IPS DF 6.9 (cell line): ENCODE results near the gene P2RY11.

Experiments used
- DNase-seq: peaks from one replicate; pipeline ENCODE4 v3.0.0-alpha.2; 2013; ENCODE audit warnings: low read depth, low spot score
- H3K27ac ChIP-seq: one replicate; pipeline ENCODE4 v1.5.1; 2013; ENCODE audit warnings: low read length, control low read depth
- H3K27me3 ChIP-seq: 2 replicates; pipeline ENCODE4 v1.6.1; 2013; ENCODE audit warnings: mild to moderate bottlenecking, low read length; ENCODE audit not compliant: control insufficient read depth, insufficient read depth
- H3K36me3 ChIP-seq: 2 replicates; pipeline ENCODE4 v1.6.1; 2013; ENCODE audit warnings: low read length; ENCODE audit not compliant: control insufficient read depth, insufficient read depth
- H3K4me1 ChIP-seq: 2 replicates; pipeline ENCODE4 v1.6.1; 2013; ENCODE audit warnings: low read length; ENCODE audit not compliant: control insufficient read depth, insufficient read depth
- H3K4me3 ChIP-seq: 2 replicates; pipeline ENCODE4 v1.5.1; 2013; ENCODE audit warnings: mild to moderate bottlenecking, low read length
- H3K9me3 ChIP-seq: 2 replicates; pipeline ENCODE4 v1.6.1; 2013; ENCODE audit warnings: low read length, inconsistent platforms; ENCODE audit not compliant: control insufficient read depth, insufficient read depth
- WGBS: extraction: QIAGEN DNeasy Blood & Tissue Kit; methylation state at CpG from one replicate; pipeline ENCODE4 v1.1.7; 2013; ENCODE audit warnings: mixed read lengths, missing lambda C conversion rate; ENCODE audit not compliant: insufficient read length, insufficient coverage; 5-methylcytosine and 5-hydroxymethylcytosine counted together

Gene P2RY11

DNA sequence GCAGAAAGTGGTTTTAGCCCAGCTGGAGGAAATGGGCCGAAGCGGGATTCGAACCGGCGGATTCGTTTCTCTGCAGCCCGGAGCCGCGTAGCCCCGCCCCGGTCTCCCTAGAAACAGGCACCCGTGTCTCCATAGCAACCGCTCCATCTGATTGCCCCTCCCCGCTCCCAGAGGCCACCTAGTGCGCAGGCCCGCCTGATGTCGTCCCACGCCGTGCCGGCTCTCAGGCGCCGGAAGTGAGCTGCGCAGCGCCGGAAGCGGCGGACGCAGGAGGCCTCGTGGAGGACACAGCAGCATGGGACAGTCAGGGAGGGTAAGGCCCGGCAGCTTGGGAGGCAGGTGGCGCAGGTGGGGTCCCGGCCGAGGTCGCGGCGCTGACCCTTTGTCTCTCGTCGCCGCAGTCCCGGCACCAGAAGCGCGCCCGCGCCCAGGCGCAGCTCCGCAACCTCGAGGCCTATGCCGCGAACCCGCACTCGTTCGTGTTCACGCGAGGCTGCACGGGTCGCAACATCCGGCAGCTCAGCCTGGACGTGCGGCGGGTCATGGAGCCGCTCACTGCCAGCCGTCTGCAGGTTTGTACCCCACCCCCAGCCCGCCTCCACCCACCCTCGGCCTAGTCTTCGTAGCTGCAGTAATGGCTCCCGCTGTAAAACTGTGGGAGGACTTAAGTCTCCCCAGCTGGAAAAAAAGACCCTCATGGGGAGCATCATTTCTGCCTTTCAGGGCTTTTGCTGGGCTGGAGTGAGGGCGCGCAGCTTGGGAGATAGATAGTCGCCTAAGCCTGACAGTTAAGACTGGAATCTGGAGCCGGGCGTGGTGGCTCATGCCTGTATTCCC, 5.2 kb upstream of the P2RY11 start, which contains the start of gene PPAN:
Gene PPAN, plus strand, starts transcription at position 263 of the 837 bp plus-strand sequence. Its CDS starts 33 bp downstream, at position 296.
- WGBS, result no CpG with 5 or more reads among the region's 71 CpGs
- Histone ChIP-seq H3K36me3 (peaks cover 30% of the 10 kb centered on the region), H3K9me3 (no peaks in the 10 kb centered on the region), H3K27ac (no peak within 1 kb of the TSS), H3K4me1 (no peaks in the 10 kb centered on the region), H3K27me3 (no peaks in the 10 kb centered on the region), H3K4me3 (peak within 1 kb of the TSS; percentile 56)
- DNase-seq, result peak; percentile 93

DNA sequence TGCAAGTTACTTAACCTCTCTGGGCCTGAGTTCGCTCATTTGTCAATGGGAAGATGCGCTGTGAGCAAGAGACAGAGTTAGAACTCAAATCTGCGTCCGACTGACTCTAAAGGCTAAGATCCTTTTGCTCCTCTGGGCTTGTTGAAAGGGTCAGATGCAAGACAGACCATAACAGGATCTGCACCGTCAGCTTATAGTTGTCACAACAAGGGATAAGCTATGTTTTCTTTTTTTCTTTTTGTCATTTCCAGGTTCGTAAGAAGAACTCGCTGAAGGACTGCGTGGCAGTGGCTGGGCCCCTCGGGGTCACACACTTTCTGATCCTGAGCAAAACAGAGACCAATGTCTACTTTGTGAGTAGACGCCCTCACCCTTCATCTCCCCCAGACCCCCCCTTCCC, 4.2 kb upstream of the P2RY11 start:
- Histone ChIP-seq H3K27me3 (no peaks in the 10 kb centered on the region), H3K4me1 (no peaks in the 10 kb centered on the region), H3K4me3 (peak overlapping the region; percentile 56; the same call in 1 of the 2 replicates), H3K9me3 (no peaks in the 10 kb centered on the region), H3K27ac (no peak overlapping the region), H3K36me3 (peaks cover 33% of the 10 kb centered on the region)
- no CpG with 5 or more reads among the region's 10 CpGs for WGBS
- no peak for DNase-seq

DNA sequence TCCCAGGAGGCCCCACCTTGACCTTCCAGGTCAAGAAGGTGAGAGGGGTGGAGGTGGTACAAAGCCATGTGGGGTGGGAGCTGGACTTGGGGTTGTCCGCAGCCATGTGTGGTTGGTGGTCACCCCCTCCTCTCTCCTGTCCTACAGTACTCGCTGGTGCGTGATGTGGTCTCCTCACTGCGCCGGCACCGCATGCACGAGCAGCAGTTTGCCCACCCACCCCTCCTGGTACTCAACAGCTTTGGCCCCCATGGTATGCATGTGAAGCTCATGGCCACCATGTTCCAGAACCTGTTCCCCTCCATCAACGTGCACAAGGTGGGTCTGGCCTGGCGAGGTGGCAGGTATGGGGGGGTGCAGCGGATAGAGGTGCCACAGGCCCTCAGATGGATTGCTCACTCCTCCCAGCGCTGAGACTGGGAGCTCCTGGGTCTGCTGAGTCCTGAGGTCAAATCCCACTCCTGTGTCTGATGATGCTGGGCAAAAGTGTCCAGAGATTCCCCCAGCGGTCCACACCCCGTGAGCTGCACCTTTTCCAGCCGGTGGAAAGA, 3.6 kb upstream of the P2RY11 start:
- no peak for DNase-seq
- Histone ChIP-seq H3K9me3 (no peaks in the 10 kb centered on the region), H3K27me3 (no peaks in the 10 kb centered on the region), H3K4me1 (no peaks in the 10 kb centered on the region), H3K27ac (no peak overlapping the region), H3K36me3 (peaks cover 33% of the 10 kb centered on the region), H3K4me3 (no peak overlapping the region)
- WGBS, result no CpG with 5 or more reads among the region's 14 CpGs

DNA sequence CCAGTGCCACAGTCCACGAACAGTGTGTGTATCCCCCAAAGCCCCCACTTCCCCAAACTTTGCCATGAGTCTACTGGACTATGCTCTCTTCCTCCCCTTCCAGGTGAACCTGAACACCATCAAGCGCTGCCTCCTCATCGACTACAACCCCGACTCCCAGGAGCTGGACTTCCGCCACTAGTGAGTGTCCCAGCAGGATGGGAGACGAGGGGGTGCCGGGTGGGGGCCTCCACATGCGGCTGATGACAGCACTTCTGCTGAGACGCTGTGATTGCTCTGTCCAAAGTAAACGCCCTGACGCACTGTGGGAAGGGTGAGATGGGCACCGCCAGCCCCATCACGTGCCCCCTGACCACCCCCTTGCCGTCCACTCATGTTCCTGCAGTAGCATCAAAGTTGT, 2.0 kb upstream of the P2RY11 start:
- no CpG with 5 or more reads among the region's 14 CpGs for WGBS
- DNase-seq, result no peak
- peaks cover 33% of the 10 kb centered on the region for H3K36me3 ChIP-seq
- no peaks in the 10 kb centered on the region for H3K4me1 ChIP-seq
- H3K4me3 ChIP-seq, result no peak overlapping the region
- H3K27ac ChIP-seq, result no peak overlapping the region
- no peaks in the 10 kb centered on the region for H3K9me3 ChIP-seq
- H3K27me3 ChIP-seq, result no peaks in the 10 kb centered on the region

DNA sequence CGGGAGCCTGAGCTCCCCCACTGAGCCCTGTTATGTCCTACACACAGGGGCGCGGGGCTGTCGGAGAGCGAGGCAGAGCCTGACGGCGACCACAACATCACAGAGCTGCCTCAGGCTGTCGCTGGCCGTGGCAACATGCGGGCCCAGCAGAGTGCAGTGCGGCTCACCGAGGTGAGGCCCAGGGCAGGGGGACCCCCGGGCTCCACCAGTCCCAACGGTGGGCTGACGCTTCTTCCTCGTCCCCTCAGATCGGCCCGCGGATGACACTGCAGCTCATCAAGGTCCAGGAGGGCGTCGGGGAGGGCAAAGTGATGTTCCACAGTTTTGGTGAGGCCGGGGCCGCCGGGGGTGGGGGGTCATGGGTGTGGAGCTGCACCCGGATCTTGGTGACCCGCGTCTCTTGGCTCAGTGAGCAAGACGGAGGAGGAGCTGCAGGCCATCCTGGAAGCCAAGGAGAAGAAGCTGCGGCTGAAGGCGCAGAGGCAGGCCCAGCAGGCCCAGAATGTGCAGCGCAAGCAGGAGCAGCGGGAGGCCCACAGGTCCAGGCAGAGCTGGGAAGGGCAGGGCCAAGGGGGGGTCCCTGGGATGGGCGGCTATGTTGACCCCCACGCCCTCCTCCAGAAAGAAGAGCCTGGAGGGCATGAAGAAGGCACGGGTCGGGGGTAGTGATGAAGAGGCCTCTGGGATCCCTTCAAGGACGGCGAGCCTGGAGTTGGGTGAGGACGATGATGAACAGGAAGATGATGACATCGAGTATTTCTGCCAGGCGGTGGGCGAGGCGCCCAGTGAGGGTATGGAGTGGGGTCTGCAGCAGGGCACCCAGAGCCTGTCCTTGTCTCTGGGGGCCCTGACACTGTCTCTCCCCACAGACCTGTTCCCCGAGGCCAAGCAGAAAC, 1.2 kb upstream of the P2RY11 start:
- Histone ChIP-seq H3K4me3 (no peak overlapping the region), H3K27me3 (no peaks in the 10 kb centered on the region), H3K36me3 (peaks cover 35% of the 10 kb centered on the region), H3K4me1 (no peaks in the 10 kb centered on the region; the same call in 1 of the 2 replicates), H3K27ac (no peak overlapping the region), H3K9me3 (no peaks in the 10 kb centered on the region)
- no CpG with 5 or more reads among the region's 44 CpGs for WGBS
- no peak for DNase-seq

DNA sequence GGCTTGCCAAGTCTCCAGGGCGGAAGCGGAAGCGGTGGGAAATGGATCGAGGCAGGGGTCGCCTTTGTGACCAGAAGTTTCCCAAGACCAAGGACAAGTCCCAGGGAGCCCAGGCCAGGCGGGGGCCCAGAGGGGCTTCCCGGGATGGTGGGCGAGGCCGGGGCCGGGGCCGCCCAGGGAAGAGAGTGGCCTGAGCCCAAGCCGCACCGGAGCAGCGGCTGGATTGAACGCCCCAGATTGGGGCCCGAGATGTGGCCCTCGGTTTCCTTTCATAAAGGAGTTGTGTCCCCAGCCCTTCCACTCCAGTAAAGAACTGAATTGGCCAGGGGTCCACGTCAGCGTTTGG, 548 bp upstream of the P2RY11 start:
- Histone ChIP-seq H3K36me3 (peaks cover 42% of the 10 kb centered on the region), H3K4me3 (no peak overlapping the region), H3K9me3 (no peaks in the 10 kb centered on the region), H3K4me1 (no peaks in the 10 kb centered on the region; the same call in 1 of the 2 replicates), H3K27me3 (no peaks in the 10 kb centered on the region), H3K27ac (no peak overlapping the region)
- no peak for DNase-seq
- no CpG with 5 or more reads among the region's 19 CpGs for WGBS

DNA sequence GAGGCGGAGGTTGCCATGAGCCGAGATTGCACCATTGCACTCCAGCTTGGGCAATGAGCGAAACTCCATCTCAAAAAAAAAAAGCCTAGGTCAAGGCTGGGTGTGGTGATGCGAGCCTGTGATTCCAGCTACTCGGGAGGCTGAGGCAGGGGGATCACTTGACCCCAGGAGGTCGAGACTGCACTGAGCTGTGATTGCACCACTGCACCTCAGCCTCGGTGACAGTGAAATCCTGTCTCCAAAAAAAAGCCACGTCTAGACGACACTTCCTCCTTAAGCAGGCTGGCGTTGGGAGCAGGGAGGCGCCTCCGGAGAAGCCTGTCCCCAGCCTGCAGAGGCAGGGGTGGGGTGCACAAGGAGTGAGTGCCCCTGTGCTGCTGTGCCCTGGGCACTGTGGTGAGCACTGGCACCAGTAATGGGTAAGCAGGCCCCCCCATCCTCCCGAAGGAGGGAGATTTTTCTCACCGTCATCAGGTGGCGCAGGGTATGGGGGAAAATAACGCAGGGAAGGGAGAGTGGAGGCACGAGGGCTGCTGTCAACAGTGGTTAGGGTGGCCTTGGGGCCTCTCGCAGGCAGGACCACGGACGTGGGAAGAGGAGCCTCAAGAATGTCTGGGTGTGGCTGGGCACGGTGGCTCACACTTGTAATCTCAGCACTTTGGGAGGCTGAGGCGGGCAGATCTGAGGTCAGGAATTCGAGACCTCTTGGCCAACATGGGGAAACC, 706 bp downstream of the P2RY11 start:
- Histone ChIP-seq H3K4me3 (no peak overlapping the region), H3K27me3 (no peaks in the 10 kb centered on the region), H3K4me1 (no peaks in the 10 kb centered on the region; the same call in 1 of the 2 replicates), H3K36me3 (peaks cover 53% of the 10 kb centered on the region), H3K27ac (no peak overlapping the region), H3K9me3 (no peaks in the 10 kb centered on the region)
- no peak for DNase-seq
- no CpG with 5 or more reads among the region's 23 CpGs for WGBS

DNA sequence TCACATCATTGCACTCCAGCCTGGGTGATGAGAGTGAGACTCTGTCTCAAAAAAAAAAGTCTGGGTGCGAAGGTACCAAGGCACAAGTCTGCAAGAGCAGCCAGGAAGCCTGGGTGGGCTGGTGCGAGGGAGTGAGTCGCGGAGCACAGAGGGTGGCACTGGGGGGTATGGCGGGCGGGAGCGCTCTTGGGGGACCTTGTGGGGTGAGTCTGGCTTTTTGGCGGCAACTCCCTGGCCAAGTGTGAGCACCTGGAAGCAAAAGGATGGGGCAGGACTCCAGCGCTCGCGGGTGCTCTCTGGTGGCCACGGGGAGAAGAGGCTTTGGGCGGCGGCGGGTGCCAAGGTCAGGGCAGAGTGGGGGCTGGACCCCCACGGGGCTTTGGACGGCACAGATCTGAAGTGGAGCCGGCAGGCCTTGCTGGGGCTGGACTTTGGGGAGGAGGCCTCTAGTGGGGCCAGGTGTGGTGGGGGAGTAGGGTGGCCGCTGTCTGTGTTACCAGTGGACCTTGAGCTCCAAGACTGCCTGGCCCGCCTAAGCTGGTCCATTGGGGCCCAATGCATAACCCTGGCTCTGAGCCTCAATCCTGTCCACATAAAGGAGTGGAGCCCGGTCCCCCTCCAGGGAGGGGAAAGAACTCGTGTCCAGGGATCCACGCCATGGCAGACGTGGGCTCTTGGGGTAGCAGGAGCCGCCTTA, 1.6 kb downstream of the P2RY11 start:
- Histone ChIP-seq H3K27me3 (no peaks in the 10 kb centered on the region), H3K4me1 (no peaks in the 10 kb centered on the region; the same call in 1 of the 2 replicates), H3K9me3 (no peaks in the 10 kb centered on the region), H3K27ac (no peak overlapping the region), H3K36me3 (peaks cover 53% of the 10 kb centered on the region), H3K4me3 (no peak overlapping the region)
- WGBS, result no CpG with 5 or more reads among the region's 25 CpGs
- peak; percentile 60 for DNase-seq

DNA sequence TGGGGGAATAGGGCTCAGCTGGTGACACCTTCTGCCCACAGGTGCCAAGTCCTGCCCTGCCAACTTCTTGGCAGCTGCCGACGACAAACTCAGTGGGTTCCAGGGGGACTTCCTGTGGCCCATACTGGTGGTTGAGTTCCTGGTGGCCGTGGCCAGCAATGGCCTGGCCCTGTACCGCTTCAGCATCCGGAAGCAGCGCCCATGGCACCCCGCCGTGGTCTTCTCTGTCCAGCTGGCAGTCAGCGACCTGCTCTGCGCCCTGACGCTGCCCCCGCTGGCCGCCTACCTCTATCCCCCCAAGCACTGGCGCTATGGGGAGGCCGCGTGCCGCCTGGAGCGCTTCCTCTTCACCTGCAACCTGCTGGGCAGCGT, 2.1 kb downstream of the P2RY11 start:
- Histone ChIP-seq H3K27me3 (no peaks in the 10 kb centered on the region), H3K4me1 (no peaks in the 10 kb centered on the region; the same call in 1 of the 2 replicates), H3K4me3 (no peak overlapping the region), H3K9me3 (no peaks in the 10 kb centered on the region), H3K36me3 (peaks cover 48% of the 10 kb centered on the region), H3K27ac (no peak overlapping the region)
- no peak for DNase-seq
- WGBS, result no CpG with 5 or more reads among the region's 19 CpGs
